Measurements from ENCODE around the gene TTC24. TPM values are rescaled to one million over a fixed set of nuclear protein-coding genes. Genes with fewer than 3 reads are reported as not detected.

Gene TTC24
- total and polyA plus RNA-seq, 9 donors, result 0.12 to 0.15 TPM; not detected in 7

- 35 to 57% (median 51%) methylated on average over 3 of the region's 3 CpGs for WGBS, 3 donors
- no peak overlapping the region for H3K27ac ChIP-seq
- H3K9me3 ChIP-seq, result no peaks in the 10 kb centered on the region
- H3K4me1 ChIP-seq (ENCODE audit: insufficient read depth), result no peaks in the 10 kb centered on the region
- H3K27me3 ChIP-seq, result no peaks in the 10 kb centered on the region
- H3K36me3 ChIP-seq, result no peaks in the 10 kb centered on the region
- H3K4me3 ChIP-seq, result no peak overlapping the region
- TF ChIP-seq EP300 (IDR thresholded peaks at IDR 0.05), result no peak
- TF ChIP-seq POLR2A (IDR thresholded peaks at IDR 0.05), result no peak
- no peak for TF ChIP-seq CTCF (IDR thresholded peaks at IDR 0.05)
- no peak for DNase-seq
- intact Hi-C loops (cut with DNase I), result no loop called here
Observed at GRCh38 chr1:156632355-156632754, 52.8 kb downstream of the TTC24 start.

Other genes starting within 250 kb of the TTC24 start
- gene CCT3, start 241.4 kb upstream of the TTC24 start, total RNA-seq, result 100 to 1,000 TPM; 157 to 228 (median 175) TPM
- gene CCT3, start 241.4 kb upstream of the TTC24 start, polyA plus RNA-seq, result 100 to 1,000 TPM; 119 to 230 TPM
- not detected for gene TSACC, start 241.2 kb upstream of the TTC24 start, total RNA-seq
- under 1 TPM in 1 of 2 donors, not detected in 1; 1.00 TPM for gene TSACC, start 241.2 kb upstream of the TTC24 start, polyA plus RNA-seq
- 10 to 100 TPM in 4 of 7 donors, 1 to 10 TPM in 3; 2.3 to 27.4 (median 13.6) TPM for gene RHBG, start 210.5 kb upstream of the TTC24 start, total RNA-seq
- 10 to 100 TPM in 1 of 2 donors, 1 to 10 TPM in 1; 2.5 to 19.5 TPM for gene RHBG, start 210.5 kb upstream of the TTC24 start, polyA plus RNA-seq
- gene MEF2D, start 78.9 kb upstream of the TTC24 start, total RNA-seq, result 10 to 100 TPM; 30.0 to 96.6 (median 64.0) TPM
- gene MEF2D, start 78.9 kb upstream of the TTC24 start, polyA plus RNA-seq, result 10 to 100 TPM; 33.0 to 40.1 TPM
- 1 to 10 TPM in 1 of 7 donors, under 1 TPM in 5, not detected in 1; 0.05 to 1.2 (median 0.30) TPM for gene IQGAP3, start 7.2 kb upstream of the TTC24 start, total RNA-seq
- under 1 TPM; 0.18 to 0.60 TPM for gene IQGAP3, start 7.2 kb upstream of the TTC24 start, polyA plus RNA-seq
- 10 to 100 TPM; 43.5 to 85.4 (median 65.4) TPM for gene NAXE, start 12.1 kb downstream of the TTC24 start, total RNA-seq
- gene NAXE, start 12.1 kb downstream of the TTC24 start, polyA plus RNA-seq, result 10 to 100 TPM; 57.8 to 75.0 TPM
- gene GPATCH4, start 21.8 kb downstream of the TTC24 start, total RNA-seq, result 10 to 100 TPM; 11.1 to 45.1 (median 22.8) TPM
- gene GPATCH4, start 21.8 kb downstream of the TTC24 start, polyA plus RNA-seq, result 10 to 100 TPM; 10.0 to 22.0 TPM
- gene HAPLN2, start 39.7 kb downstream of the TTC24 start, total RNA-seq, result 1 to 10 TPM in 5 of 7 donors, under 1 TPM in 2; 0.30 to 1.9 (median 1.2) TPM
- gene HAPLN2, start 39.7 kb downstream of the TTC24 start, polyA plus RNA-seq, result 1 to 10 TPM in 1 of 2 donors, not detected in 1; 1.1 TPM
- gene BCAN, start 62.4 kb downstream of the TTC24 start, total RNA-seq, result 1 to 10 TPM in 2 of 7 donors, under 1 TPM in 2, not detected in 3; 0.20 to 2.2 (median 1.0) TPM
- under 1 TPM; 0.11 to 0.43 TPM for gene BCAN, start 62.4 kb downstream of the TTC24 start, polyA plus RNA-seq
- 10 to 100 TPM in 3 of 7 donors, 1 to 10 TPM in 4; 3.5 to 32.9 (median 9.8) TPM for gene NES, start 97.7 kb downstream of the TTC24 start, total RNA-seq
- 10 to 100 TPM; 13.5 to 31.7 TPM for gene NES, start 97.7 kb downstream of the TTC24 start, polyA plus RNA-seq
- 10 to 100 TPM in 3 of 7 donors, 1 to 10 TPM in 4; 1.8 to 31.5 (median 5.5) TPM for gene CRABP2, start 125.9 kb downstream of the TTC24 start, total RNA-seq
- 10 to 100 TPM in 1 of 2 donors, 1 to 10 TPM in 1; 1.4 to 22.9 TPM for gene CRABP2, start 125.9 kb downstream of the TTC24 start, polyA plus RNA-seq
- gene METTL25B, start 148.7 kb downstream of the TTC24 start, total RNA-seq, result 10 to 100 TPM; 22.4 to 39.6 (median 33.2) TPM
- 10 to 100 TPM; 18.1 to 33.2 TPM for gene METTL25B, start 148.7 kb downstream of the TTC24 start, polyA plus RNA-seq
- gene ISG20L2, start 149.0 kb downstream of the TTC24 start, total RNA-seq, result 10 to 100 TPM; 11.7 to 33.8 (median 26.1) TPM
- 10 to 100 TPM; 13.6 to 58.7 TPM for gene ISG20L2, start 149.0 kb downstream of the TTC24 start, polyA plus RNA-seq
- 10 to 100 TPM; 23.1 to 83.3 (median 61.8) TPM for gene MRPL24, start 161.4 kb downstream of the TTC24 start, total RNA-seq
- gene MRPL24, start 161.4 kb downstream of the TTC24 start, polyA plus RNA-seq, result 100 to 1,000 TPM in 1 of 2 donors, 10 to 100 TPM in 1; 71.3 to 173 TPM
- gene HDGF, start 172.0 kb downstream of the TTC24 start, total RNA-seq, result 100 to 1,000 TPM in 6 of 7 donors, 10 to 100 TPM in 1; 81.1 to 175 (median 146) TPM
- gene HDGF, start 172.0 kb downstream of the TTC24 start, polyA plus RNA-seq, result 100 to 1,000 TPM; 104 to 184 TPM
- 10 to 100 TPM; 24.7 to 65.2 (median 50.9) TPM for gene PRCC, start 187.8 kb downstream of the TTC24 start, total RNA-seq
- gene PRCC, start 187.8 kb downstream of the TTC24 start, polyA plus RNA-seq, result 10 to 100 TPM; 38.6 to 72.5 TPM
- 1 to 10 TPM in 4 of 7 donors, under 1 TPM in 3; 0.40 to 2.8 (median 1.4) TPM for gene SH2D2A, start 237.1 kb downstream of the TTC24 start, total RNA-seq
- under 1 TPM; 0.19 to 0.65 TPM for gene SH2D2A, start 237.1 kb downstream of the TTC24 start, polyA plus RNA-seq